Sigmoid colon (tissue), 4 donors: ENCODE measurements around the gene FAM210A.

Experiments used
- EP300 ChIP-seq, 4 donors: sonication (generic); formaldehyde crosslinking; IDR thresholded peaks; one replicate each; pipeline ENCODE4 v1.6.1; 2017; ENCODE audit warnings: antibody characterized with exemption in 4 of 4
- POLR2AphosphoS5 ChIP-seq, 4 donors: sonication (generic); formaldehyde crosslinking; IDR thresholded peaks; one replicate each; pipeline ENCODE4 v1.6.1; 2017; ENCODE audit warnings: antibody characterized with exemption in 4 of 4
- TF ChIP-seq, protein P1 (sequence below), 4 experiments: fragments of 450-650 bp in 3 of 4; fragments of 200-600 bp in 1 of 4; IDR thresholded peaks; one replicate each; pipeline ENCODE4 v1.5.1; 2016 to 2019; ENCODE audit warnings: antibody characterized with exemption in 4 of 4, mild to moderate bottlenecking in 3 of 4, moderate library complexity in 2 of 4

DNA sequence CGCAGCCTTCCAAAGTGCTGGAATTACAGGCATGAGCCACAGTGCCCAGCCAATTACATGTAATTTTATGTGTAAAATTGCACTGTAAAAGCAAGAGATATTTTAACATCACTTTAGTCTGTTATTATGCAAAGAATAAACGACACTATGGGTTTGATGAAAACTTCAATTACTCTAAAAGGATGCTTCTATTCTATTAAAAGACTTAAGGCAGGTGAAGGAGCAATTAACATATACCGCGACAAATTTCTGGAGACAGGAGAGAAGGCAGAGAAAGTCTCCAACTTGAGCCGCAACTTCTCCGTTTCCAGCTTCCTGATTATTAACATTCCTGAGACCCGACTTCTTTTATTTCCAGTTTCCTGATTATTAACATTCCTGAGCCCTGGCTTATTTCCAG lies 53.7 kb downstream of the FAM210A start:
- TF ChIP-seq, protein P1, sequence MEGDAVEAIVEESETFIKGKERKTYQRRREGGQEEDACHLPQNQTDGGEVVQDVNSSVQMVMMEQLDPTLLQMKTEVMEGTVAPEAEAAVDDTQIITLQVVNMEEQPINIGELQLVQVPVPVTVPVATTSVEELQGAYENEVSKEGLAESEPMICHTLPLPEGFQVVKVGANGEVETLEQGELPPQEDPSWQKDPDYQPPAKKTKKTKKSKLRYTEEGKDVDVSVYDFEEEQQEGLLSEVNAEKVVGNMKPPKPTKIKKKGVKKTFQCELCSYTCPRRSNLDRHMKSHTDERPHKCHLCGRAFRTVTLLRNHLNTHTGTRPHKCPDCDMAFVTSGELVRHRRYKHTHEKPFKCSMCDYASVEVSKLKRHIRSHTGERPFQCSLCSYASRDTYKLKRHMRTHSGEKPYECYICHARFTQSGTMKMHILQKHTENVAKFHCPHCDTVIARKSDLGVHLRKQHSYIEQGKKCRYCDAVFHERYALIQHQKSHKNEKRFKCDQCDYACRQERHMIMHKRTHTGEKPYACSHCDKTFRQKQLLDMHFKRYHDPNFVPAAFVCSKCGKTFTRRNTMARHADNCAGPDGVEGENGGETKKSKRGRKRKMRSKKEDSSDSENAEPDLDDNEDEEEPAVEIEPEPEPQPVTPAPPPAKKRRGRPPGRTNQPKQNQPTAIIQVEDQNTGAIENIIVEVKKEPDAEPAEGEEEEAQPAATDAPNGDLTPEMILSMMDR (IDR thresholded peaks at IDR 0.05): no peak
- TF ChIP-seq EP300 (IDR thresholded peaks at IDR 0.05) (no peak), POLR2AphosphoS5 (IDR thresholded peaks at IDR 0.05) (no peak)
